ENCODE results near the gene WSCD2.
A peak's percentile ranks its signal among the peaks of the same experiment; 100 is the strongest.

Gene WSCD2

DNA sequence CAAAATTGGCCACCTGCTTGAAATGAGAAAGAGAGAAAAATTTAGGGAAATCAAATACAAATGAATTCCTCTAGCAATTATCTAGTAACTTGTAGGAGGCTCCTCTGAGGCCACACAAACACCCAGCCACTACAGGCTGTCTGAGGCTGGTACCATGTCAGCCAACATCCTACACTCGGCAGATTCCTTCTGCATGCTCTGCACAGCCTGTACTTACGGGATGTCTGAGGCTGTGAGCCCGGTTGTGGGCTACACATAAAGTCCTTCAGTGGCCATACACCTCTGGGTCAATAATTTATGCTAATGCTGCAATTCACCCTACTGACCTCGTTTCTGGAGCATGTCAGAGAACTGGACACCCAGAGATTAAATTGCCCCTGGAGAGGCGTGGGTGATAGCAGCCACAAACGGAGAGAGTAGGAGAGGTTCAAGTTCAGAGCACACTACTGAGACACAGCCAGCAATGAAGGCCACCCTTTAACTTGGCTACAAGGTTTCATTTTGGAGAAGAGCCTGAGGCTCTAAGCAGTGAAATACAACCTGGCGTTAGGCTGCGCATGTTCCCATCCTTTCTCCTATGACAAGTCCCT lies 28.9 kb downstream of the WSCD2 start:
- peak overlapping the region; percentile 50 to 62 for H3K27ac ChIP-seq

GRCh38 chr12:108162207-108162606 lies 33.1 kb downstream of the WSCD2 start:
- H3K36me3 ChIP-seq: no peaks in the 10 kb centered on the region
- no peak overlapping the region for H3K4me3 ChIP-seq
- H3K27me3 ChIP-seq: no peaks in the 10 kb centered on the region
- H3K27ac ChIP-seq: peak overlapping the region; percentile 21 to 51
- no peak for TF ChIP-seq CTCF (IDR thresholded peaks at IDR 0.05)
- H3K9me3 ChIP-seq: no peaks in the 10 kb centered on the region
- intact Hi-C loops (cut with DNase I; ENCODE audit: low total_unique reads): no loop called here
- no peak for DNase-seq
- H3K4me1 ChIP-seq: peaks cover 0 to 31% (median 10%) of the 10 kb centered on the region in 4 donors

More for the DNA sequence above, 28.9 kb downstream of the WSCD2 start:
- no peak for TF ChIP-seq CTCF (IDR thresholded peaks at IDR 0.05)
- Histone ChIP-seq H3K9me3 (no peaks in the 10 kb centered on the region), H3K36me3 (no peaks in the 10 kb centered on the region), H3K4me1 (peaks cover 0 to 45% (median 10%) of the 10 kb centered on the region in 4 donors), H3K4me3 (no peak overlapping the region), H3K27me3 (no peaks in the 10 kb centered on the region)
- no peak for DNase-seq
- intact Hi-C loops (cut with DNase I; ENCODE audit: low total_unique reads): no loop called here

DNA sequence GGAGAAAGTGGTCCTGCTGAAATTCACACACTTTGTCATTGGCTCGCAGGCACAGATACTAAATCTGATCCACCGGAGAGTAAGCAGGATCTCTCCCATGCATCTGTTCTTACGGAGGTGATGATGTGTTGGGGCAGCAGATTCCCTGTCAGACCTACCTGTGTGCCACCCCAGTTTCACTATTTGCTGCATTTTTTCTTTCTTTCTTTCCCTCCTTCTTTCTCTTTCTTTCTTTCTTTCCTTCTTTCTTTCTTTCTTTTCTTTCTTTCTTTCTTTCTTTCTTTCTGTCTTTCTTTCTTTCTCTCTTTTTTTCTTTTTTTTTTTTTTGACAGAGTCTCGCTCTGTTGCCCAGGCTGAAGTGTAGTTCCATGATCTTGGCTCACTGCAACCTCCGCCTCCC lies 37.4 kb downstream of the WSCD2 start:
- intact Hi-C loops (cut with DNase I; ENCODE audit: low total_unique reads): no loop called here

GRCh38 chr12:108167974-108168373 lies 38.9 kb downstream of the WSCD2 start:
- peaks cover 0 to 17% (median 5%) of the 10 kb centered on the region in 4 donors for H3K4me1 ChIP-seq
- no peak overlapping the region for H3K27ac ChIP-seq
- TF ChIP-seq CTCF (IDR thresholded peaks at IDR 0.05): no peak
- no peaks in the 10 kb centered on the region for H3K9me3 ChIP-seq
- no peak for DNase-seq
- H3K27me3 ChIP-seq: no peaks in the 10 kb centered on the region
- H3K36me3 ChIP-seq: no peaks in the 10 kb centered on the region
- intact Hi-C loops (cut with DNase I; ENCODE audit: low total_unique reads): no loop called here
- no peak overlapping the region for H3K4me3 ChIP-seq

More for the DNA sequence above, 37.4 kb downstream of the WSCD2 start:
- H3K4me1 ChIP-seq: peaks cover 0 to 31% (median 13%) of the 10 kb centered on the region in 4 donors
- no peak overlapping the region for H3K4me3 ChIP-seq
- no peaks in the 10 kb centered on the region for H3K27me3 ChIP-seq
- no peak for DNase-seq
- H3K36me3 ChIP-seq: no peaks in the 10 kb centered on the region
- no peak overlapping the region for H3K27ac ChIP-seq
- H3K9me3 ChIP-seq: no peaks in the 10 kb centered on the region
- TF ChIP-seq CTCF (IDR thresholded peaks at IDR 0.05): no peak

- Histone ChIP-seq H3K4me3 (no peak overlapping the region), H3K4me1 (peaks cover 0 to 17% (median 5%) of the 10 kb centered on the region in 4 donors)
- TF ChIP-seq CTCF (IDR thresholded peaks at IDR 0.05): no peak
Measured at GRCh38 chr12:108169708-108170107, 40.6 kb downstream of the WSCD2 start.

More at GRCh38 chr12:108169708-108170107, 40.6 kb downstream of the WSCD2 start:
- Histone ChIP-seq H3K27ac (no peak overlapping the region), H3K36me3 (no peaks in the 10 kb centered on the region), H3K27me3 (no peaks in the 10 kb centered on the region), H3K9me3 (no peaks in the 10 kb centered on the region)
- intact Hi-C loops (cut with DNase I; ENCODE audit: low total_unique reads): no loop called here
- no peak for DNase-seq
